ENCODE results near the gene MORN5.

DNA sequence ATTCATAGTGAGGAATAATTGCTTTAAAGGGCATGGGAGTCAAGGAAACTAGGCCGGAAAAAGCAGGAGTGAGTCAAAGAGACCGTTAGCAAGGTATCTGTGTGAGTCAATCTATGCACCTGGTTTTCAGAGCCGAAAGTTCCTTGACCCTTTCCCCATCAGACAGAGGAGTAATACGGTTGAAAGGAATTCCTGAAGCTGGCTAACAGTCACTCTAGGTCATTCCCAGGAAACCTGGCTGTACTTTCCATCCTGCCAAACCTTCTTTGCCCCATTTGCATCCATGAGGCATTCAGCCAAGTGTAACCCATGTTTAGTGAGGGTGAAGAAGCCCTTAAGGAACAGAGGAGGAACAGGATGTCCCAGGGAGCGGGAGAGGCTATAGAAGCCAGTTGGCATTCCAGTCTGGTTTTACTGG lies 88.7 kb downstream of the MORN5 start:
- no peak for TF ChIP-seq POLR2A (IDR thresholded peaks at IDR 0.05; ENCODE audit: low read depth, low read length)
- TF ChIP-seq TAF1 (IDR thresholded peaks at IDR 0.05; ENCODE audit: low read depth, low read length), result no peak

All from GM12891 (cell line).